ENCODE results near the gene TMOD1.

- TF ChIP-seq CTCF (IDR thresholded peaks at IDR 0.05): no peak
- TF ChIP-seq POLR2A (IDR thresholded peaks at IDR 0.05): no peak
Measured at GRCh38 chr9:97459326-97459725, 42.1 kb upstream of the TMOD1 start.
